ENCODE measurements around the gene PHOSPHO1.
"Not testable (repeated sequence)": the region's sequence is repeated elsewhere in the genome, so short reads cannot be mapped to it uniquely, and the experiment has no call there.

DNA sequence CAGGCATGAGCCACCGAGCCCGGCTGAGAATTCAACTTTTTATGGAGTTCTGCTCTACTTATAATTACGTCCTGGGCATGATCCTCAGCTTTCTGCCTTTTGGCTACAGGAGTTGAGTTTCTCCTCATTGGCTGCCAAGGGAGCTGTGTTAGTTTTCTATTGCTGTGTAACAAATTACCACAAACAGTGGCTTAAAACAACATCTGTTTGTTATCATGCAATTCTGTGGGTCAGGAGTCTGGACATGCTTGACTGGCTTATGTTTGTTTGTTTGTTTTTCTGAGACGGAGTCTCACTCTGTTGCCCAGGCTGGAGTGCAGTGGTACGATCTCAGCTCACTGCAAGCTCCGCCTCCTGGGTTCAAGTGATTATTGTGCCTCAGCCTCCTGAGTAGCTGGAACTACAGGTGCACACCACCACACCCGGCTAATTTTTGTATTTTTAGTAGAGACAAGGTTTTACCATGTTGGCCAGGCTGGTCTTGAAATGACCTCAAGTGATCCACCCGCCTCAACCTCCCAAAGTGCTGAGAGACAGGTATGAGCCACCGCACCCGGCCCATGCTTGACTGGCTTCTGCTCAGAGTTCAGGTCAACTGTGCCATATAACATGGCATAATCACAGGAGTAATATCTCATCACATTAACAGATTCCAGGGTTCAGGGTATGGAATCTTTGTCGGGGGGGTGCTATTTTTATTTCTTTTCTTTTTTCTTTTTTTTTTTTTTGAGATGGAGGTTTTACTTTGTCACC lies 48.9 kb upstream of the PHOSPHO1 start:
- not testable (repeated sequence) for TF ChIP-seq CTCF (IDR thresholded peaks at IDR 0.05); ZFX (IDR thresholded peaks at IDR 0.05; ENCODE audit: borderline replicate concordance)
